Glutamatergic neuron (in vitro differentiated cells): ENCODE data around the gene BPHL. TPM values are rescaled to one million over a fixed set of nuclear protein-coding genes. Genes with fewer than 3 reads are reported as not detected.

ENCODE experiments used
- DNase-seq: peaks from one replicate; pipeline ENCODE4 v3.0.0; 2022
- H3K27ac Mint-ChIP-seq: one replicate; pipeline ENCODE4 v1.8.0; 2020; ENCODE audit warnings: mild to moderate bottlenecking, mixed read lengths, inconsistent platforms; ENCODE audit not compliant: unreplicated experiment
- H3K27me3 Mint-ChIP-seq: one replicate; pipeline ENCODE4 v1.8.0; 2020; ENCODE audit warnings: mild to moderate bottlenecking, moderate library complexity, mixed read lengths, inconsistent platforms; ENCODE audit not compliant: unreplicated experiment
- H3K36me3 Mint-ChIP-seq: one replicate; pipeline ENCODE4 v1.8.0; 2020; ENCODE audit warnings: mild to moderate bottlenecking, mixed read lengths, inconsistent platforms; ENCODE audit not compliant: unreplicated experiment
- H3K4me1 Mint-ChIP-seq: one replicate; pipeline ENCODE4 v1.8.0; 2020; ENCODE audit warnings: mild to moderate bottlenecking, low read depth, mixed read lengths, inconsistent platforms; ENCODE audit not compliant: unreplicated experiment
- H3K4me3 Mint-ChIP-seq: one replicate; pipeline ENCODE4 v1.8.0; 2020; ENCODE audit warnings: mild to moderate bottlenecking, mixed read lengths, inconsistent platforms; ENCODE audit not compliant: unreplicated experiment
- H3K9me3 Mint-ChIP-seq: one replicate; pipeline ENCODE4 v1.8.0; 2020; ENCODE audit warnings: mild to moderate bottlenecking, moderate library complexity, mixed read lengths, inconsistent platforms; ENCODE audit not compliant: unreplicated experiment
- CTCF ChIP-seq: fragments of 200-600 bp; sonication (generic); IDR thresholded peaks from one replicate; pipeline ENCODE4 v1.5.0; 2021; ENCODE audit not compliant: partially characterized antibody, unreplicated experiment
- long read RNA-seq: library from polyadenylated mRNA; unstranded; transcript quantifications from one replicate; pipeline ENCODE4 v2.0.0, GENCODE V29; 2020; ENCODE audit not compliant: unreplicated experiment
- total RNA-seq: library from RNA; stranded (reverse); fragmentation: NEBNext Ultra II Directional; extraction: Animal tissue kit (Norgen Biotek cat#: 25700); gene quantifications from one replicate; pipeline ENCODE4 v1.2.1, GENCODE V29; 2021; ENCODE audit not compliant: unreplicated experiment

Gene BPHL
- total RNA-seq: 72.1 TPM
- long read RNA-seq, transcript BPHL-203 (7 exons, 1,928 nt): major isoform, 60 of 82 reads
- long read RNA-seq, transcript BPHL-205 (8 exons, 1,563 nt): minor isoform, 10 of 82 reads
- long read RNA-seq, partial matches to known transcripts: 1 of 82 reads
- long read RNA-seq, other reads (novel, unspliced or antisense): 11 of 82 reads

- Mint-ChIP-seq H3K4me3 (peak within 1 kb of the TSS; percentile 92), H3K36me3 (peaks cover 5% of the 10 kb centered on the region), H3K27me3 (peaks cover 3% of the 10 kb centered on the region)
Measured at GRCh38 chr6:3118353-3119039, at the start of gene BPHL. Gene BPHL, plus strand, starts transcription at chr6:3118711. Its CDS starts 30 bp downstream, at chr6:3118741.

GRCh38 chr6:3071568-3071967, 46.9 kb upstream of the BPHL start:
- DNase-seq: no peak
- no peak overlapping the region for H3K27ac Mint-ChIP-seq
- H3K9me3 Mint-ChIP-seq: peaks cover 12% of the 10 kb centered on the region
- peaks cover under 1% of the 10 kb centered on the region for H3K36me3 Mint-ChIP-seq
- no peak for TF ChIP-seq CTCF
- peaks cover 8% of the 10 kb centered on the region for H3K27me3 Mint-ChIP-seq
- peaks cover 4% of the 10 kb centered on the region for H3K4me1 Mint-ChIP-seq
- no peak overlapping the region for H3K4me3 Mint-ChIP-seq

More at GRCh38 chr6:3118353-3119039, at the start of gene BPHL:
- H3K9me3 Mint-ChIP-seq: peaks cover 4% of the 10 kb centered on the region
- TF ChIP-seq CTCF: no peak
- H3K27ac Mint-ChIP-seq: peak within 1 kb of the TSS; percentile 85
- peak; percentile 100 for DNase-seq
- H3K4me1 Mint-ChIP-seq: peaks cover 15% of the 10 kb centered on the region

GRCh38 chr6:3072798-3073197, 45.7 kb upstream of the BPHL start:
- no peak for DNase-seq
- H3K9me3 Mint-ChIP-seq: peaks cover 8% of the 10 kb centered on the region
- peaks cover 6% of the 10 kb centered on the region for H3K27me3 Mint-ChIP-seq
- H3K4me3 Mint-ChIP-seq: no peak overlapping the region
- peaks cover 4% of the 10 kb centered on the region for H3K4me1 Mint-ChIP-seq
- TF ChIP-seq CTCF: no peak
- no peak overlapping the region for H3K27ac Mint-ChIP-seq
- peaks cover 7% of the 10 kb centered on the region for H3K36me3 Mint-ChIP-seq

GRCh38 chr6:3073382-3073781, 45.1 kb upstream of the BPHL start:
- no peak overlapping the region for H3K27ac Mint-ChIP-seq
- no peak overlapping the region for H3K4me3 Mint-ChIP-seq
- DNase-seq: no peak
- peaks cover 7% of the 10 kb centered on the region for H3K9me3 Mint-ChIP-seq
- peaks cover 4% of the 10 kb centered on the region for H3K27me3 Mint-ChIP-seq
- peaks cover 10% of the 10 kb centered on the region for H3K36me3 Mint-ChIP-seq
- TF ChIP-seq CTCF: no peak
- peaks cover 4% of the 10 kb centered on the region for H3K4me1 Mint-ChIP-seq

- H3K36me3 Mint-ChIP-seq: peaks cover 11% of the 10 kb centered on the region
- no peak for DNase-seq
- peaks cover 1% of the 10 kb centered on the region for H3K9me3 Mint-ChIP-seq
- no peaks in the 10 kb centered on the region for H3K4me1 Mint-ChIP-seq
- TF ChIP-seq CTCF: no peak
- no peak overlapping the region for H3K27ac Mint-ChIP-seq
- H3K4me3 Mint-ChIP-seq: no peak overlapping the region
- no peaks in the 10 kb centered on the region for H3K27me3 Mint-ChIP-seq
Measured at GRCh38 chr6:3075772-3076113, 42.8 kb upstream of the BPHL start.
